Choroid plexus epithelial cell (primary cell): ENCODE measurements around the gene ZNF302.
A peak's percentile ranks its signal among the peaks of the same experiment; 100 is the strongest.
"Not testable (repeated sequence)": the region's sequence is repeated elsewhere in the genome, so short reads cannot be mapped to it uniquely, and the experiment has no call there.

ENCODE experiments used
- DNase-seq: peaks from one replicate; pipeline ENCODE4 v3.0.0-alpha.2; 2010; ENCODE audit warnings: low read depth
- H3K4me3 ChIP-seq: 2 replicates; pipeline ENCODE4 v1.5.1; 2011; ENCODE audit warnings: low read depth, mild to moderate bottlenecking, control low read depth, low read length, moderate library complexity
- TF ChIP-seq, protein P1 (sequence below): conservative IDR thresholded peaks from 2 replicates; pipeline ENCODE4 v1.5.1; 2011; ENCODE audit warnings: low read depth, mild to moderate bottlenecking, control low read depth, inconsistent platforms, low read length, moderate library complexity

Gene ZNF302

DNA sequence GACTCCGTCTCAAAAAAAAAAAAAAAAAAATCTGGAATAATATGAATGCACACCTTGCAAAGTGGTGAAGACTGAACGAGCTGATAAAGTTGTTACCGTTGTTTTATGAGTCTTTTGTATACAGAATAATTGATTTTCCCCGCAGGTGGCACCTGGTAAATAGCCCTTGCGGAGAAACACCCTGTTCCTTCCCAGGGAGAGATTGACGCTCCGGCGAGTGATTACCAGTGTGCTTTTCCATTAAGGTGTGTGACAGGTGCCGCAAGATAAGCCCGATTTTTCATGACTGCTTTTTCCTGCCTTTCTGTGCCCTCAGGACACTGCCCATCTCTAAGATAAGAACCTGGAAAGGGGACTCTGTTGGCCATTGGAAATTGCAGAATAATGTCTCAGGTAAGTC, 943 bp downstream of the ZNF302 start:
- peak overlapping the region; percentile 69 for H3K4me3 ChIP-seq
- no peak for DNase-seq
- TF ChIP-seq, protein P1, sequence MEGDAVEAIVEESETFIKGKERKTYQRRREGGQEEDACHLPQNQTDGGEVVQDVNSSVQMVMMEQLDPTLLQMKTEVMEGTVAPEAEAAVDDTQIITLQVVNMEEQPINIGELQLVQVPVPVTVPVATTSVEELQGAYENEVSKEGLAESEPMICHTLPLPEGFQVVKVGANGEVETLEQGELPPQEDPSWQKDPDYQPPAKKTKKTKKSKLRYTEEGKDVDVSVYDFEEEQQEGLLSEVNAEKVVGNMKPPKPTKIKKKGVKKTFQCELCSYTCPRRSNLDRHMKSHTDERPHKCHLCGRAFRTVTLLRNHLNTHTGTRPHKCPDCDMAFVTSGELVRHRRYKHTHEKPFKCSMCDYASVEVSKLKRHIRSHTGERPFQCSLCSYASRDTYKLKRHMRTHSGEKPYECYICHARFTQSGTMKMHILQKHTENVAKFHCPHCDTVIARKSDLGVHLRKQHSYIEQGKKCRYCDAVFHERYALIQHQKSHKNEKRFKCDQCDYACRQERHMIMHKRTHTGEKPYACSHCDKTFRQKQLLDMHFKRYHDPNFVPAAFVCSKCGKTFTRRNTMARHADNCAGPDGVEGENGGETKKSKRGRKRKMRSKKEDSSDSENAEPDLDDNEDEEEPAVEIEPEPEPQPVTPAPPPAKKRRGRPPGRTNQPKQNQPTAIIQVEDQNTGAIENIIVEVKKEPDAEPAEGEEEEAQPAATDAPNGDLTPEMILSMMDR, result no peak

DNA sequence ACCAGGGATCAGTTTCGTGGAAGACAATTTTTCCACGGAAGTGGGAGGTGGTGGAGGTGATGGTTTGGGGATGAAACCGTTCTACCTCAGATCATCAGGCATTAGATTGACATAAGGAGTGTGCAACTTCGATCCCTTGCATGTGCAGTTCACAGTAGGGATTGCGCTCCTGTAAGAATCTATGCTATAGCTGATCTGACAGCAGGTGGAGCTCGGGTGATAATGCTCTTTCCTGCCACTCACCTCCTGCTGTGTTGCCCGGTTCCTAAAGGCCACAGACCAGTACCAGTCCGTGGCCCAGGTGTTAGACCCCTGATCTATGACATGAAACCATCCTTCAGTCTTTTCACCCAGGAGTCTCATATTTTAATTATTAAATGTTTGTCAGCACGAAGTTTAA, 4.0 kb downstream of the ZNF302 start:
- no peak overlapping the region for H3K4me3 ChIP-seq
- DNase-seq, result no peak
- TF ChIP-seq, protein P1, result no peak

DNA sequence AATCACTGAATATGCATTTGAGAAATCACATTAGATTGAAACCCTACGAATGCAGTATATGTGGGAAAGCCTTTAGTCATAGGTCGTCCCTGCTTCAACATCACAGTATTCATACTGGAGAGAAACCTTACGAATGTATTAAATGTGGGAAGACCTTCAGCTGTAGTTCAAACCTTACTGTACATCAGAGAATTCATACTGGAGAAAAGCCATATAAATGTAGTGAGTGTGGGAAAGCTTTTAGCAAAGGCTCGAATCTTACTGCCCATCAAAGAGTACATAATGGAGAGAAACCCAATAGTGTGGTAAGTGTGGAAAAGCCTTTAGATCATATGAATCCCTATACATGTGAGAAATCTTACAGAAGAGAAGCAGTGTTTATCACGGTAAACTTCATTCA, 7.8 kb downstream of the ZNF302 start:
- H3K4me3 ChIP-seq, DNase-seq: not testable (repeated sequence)

DNA sequence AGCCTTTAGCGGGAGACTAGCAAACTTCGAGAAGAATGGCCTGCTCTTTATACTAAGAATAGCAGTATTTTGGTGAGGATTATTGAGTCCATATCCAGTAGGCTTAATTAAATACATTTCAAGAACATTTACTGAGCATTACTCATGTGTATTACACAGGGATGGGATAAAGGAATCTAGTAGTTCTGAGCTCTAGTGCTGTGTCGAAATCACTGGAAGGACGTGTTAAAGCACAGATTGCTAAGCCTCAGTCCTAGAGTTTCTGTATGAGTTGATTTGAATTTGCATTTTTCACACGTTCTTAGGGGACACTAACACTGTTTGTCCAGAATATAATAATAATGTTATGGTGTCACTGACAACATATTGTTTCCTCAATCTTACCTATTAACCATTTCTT, 9.0 kb downstream of the ZNF302 start:
- no peak for DNase-seq
- TF ChIP-seq, protein P1, result no peak
- no peak overlapping the region for H3K4me3 ChIP-seq

DNA sequence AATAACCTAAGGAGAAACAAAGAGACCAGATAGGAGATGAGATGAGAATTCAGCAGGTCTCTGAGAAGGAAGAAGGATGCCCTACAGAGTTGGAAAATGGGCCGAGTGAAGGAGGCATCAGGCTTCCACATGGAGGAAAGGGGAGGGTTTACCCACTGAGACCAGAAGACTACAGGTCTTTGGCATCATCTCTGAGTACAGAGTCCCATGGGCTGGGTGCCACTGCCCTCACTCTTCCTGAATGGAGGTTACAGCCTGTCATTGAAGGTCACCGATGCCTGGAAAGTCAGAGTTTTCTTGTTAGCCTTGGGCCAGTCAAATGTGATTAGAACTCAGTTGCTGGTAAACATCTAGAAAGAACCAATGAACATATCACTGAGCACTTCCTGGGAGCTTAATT, 9.9 kb downstream of the ZNF302 start:
- TF ChIP-seq, protein P1, result no peak
- no peak overlapping the region for H3K4me3 ChIP-seq
- no peak for DNase-seq

DNA sequence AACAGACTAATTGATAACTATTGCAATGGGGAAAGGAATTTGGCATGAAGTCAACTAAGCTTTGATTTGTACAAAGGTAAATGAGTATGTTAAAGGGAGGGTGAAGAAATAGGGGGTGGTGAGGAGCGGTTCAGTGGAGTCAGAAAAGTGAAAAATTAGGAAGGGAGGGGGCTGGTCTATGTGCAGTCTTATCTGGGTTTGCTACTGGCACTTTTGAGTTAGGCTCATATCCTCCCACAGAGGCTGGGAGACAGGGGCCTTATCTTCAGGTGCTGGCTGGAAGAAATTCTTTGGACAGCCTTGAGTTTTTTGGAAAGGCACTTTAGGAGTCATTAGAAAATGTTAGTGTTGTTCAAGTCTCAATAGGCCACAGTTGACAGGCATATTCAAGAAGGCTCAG, 11.1 kb downstream of the ZNF302 start:
- TF ChIP-seq, protein P1, result no peak
- no peak for DNase-seq

DNA sequence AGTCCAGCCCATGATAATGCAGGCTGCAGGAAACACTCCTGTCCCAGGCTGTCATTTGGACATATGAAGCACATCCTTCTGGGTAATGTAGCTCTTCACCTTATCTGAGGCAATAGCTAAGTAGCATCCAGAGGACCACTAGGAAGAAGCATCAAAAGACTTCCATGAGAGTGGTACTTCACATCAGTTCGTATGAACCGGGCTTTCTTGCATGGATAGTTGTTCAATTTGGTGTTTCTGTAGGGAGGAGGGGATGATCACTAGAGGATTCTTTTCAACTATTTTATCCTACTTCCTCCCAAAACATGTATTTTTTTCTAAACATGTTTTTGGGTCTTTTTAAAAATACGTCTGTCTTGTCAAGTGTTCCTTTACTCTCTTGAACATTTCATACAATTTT, 12.9 kb downstream of the ZNF302 start:
- DNase-seq, result no peak
- H3K4me3 ChIP-seq, result no peak overlapping the region
- TF ChIP-seq, protein P1, result no peak

More for the DNA sequence above, 11.1 kb downstream of the ZNF302 start:
- H3K4me3 ChIP-seq, result no peak overlapping the region

DNA sequence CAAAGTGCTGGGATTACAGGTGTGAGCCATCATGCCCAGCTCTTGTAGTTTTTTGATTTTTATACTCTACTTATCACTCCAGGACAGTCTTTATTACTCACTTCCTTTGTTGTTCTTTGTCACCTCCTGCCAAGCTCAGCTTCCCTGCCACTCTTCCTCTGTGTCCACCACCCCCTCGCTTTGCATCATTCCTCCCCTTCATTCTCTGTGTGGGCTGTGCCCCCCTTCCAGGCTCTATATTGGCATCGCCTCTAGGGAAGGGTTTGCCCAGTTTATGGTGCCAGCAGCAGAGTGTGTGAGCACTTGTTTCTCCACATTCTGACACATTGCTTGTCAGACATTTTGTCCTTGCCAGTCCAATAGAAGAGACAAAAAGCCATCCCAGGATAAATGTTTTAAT, 15.1 kb downstream of the ZNF302 start:
- TF ChIP-seq, protein P1, result no peak
- no peak overlapping the region for H3K4me3 ChIP-seq
- no peak for DNase-seq
